Mucosa of descending colon (tissue), 3 donors: ENCODE results near the gene GATD1. TPM values are rescaled to one million over a fixed set of nuclear protein-coding genes. Genes with fewer than 3 reads are reported as not detected.

Experiments used
- ATAC-seq: fragments of 200-7000 bp; cut with Tn5 transposase; one replicate; pipeline ENCODE4 v1.9.1; 2020; ENCODE audit warnings: mild to moderate bottlenecking, moderate library complexity
- DNase-seq, 3 donors: peaks; one replicate each; pipeline ENCODE4 v3.0.0-alpha.2; 2020
- H3K36me3 ChIP-seq: fragments of 200-600 bp; one replicate; pipeline ENCODE4 v1.8.0; 2021; ENCODE audit warnings: low read depth, mild to moderate bottlenecking
- H3K4me1 ChIP-seq: fragments of 200-600 bp; one replicate; pipeline ENCODE4 v1.8.0; 2021; ENCODE audit warnings: low read depth, mild to moderate bottlenecking
- H3K4me3 ChIP-seq: fragments of 200-600 bp; one replicate; pipeline ENCODE4 v1.8.0; 2021; ENCODE audit warnings: mild to moderate bottlenecking
- H3K9me3 ChIP-seq: fragments of 200-600 bp; one replicate; pipeline ENCODE4 v1.8.0; 2021; ENCODE audit warnings: mild to moderate bottlenecking
- intact Hi-C, 2 donors: fragments of 100-400 bp; cut with DNase I in 1 of 2; cut with micrococcal nuclease in 1 of 2; formaldehyde crosslinking; loops; one replicate each; pipeline versions ENCODE4 v1.11.0 to v1.11.1; 2022; cut with DNase I, micrococcal nuclease
- long read RNA-seq, 2 donors: library from polyadenylated mRNA; unstranded; transcript quantifications; one replicate each; pipeline ENCODE4 v2.0.0, GENCODE V29; 2019 to 2021
- total RNA-seq, 3 donors: library from RNA; stranded (reverse); fragmentation: NEBNext Ultra II Directional in 2 of 3; extraction: Animal tissue kit (Norgen Biotek cat#: 25700) in 2 of 3; gene quantifications; one replicate each; pipeline versions ENCODE4 v1.2.1 to v1.2.4, GENCODE V29; 2021 to 2023
- TF ChIP-seq, protein P1 (sequence below): fragments of 200-600 bp; IDR thresholded peaks from one replicate; pipeline ENCODE4 v1.8.0; 2022; ENCODE audit warnings: antibody characterized with exemption, mild to moderate bottlenecking
- donor health status: DM: no; HTN: no; CAD: no; lungs with moderate emphysema.
- donor health status: DM: no; HTN: no; CAD: no.
- donor health status: DM: no; HTN: yes; CAD: no.

The GATD1 gene
- 10 to 100 TPM; 51.9 to 58.8 (median 57.4) TPM for total RNA-seq
- long read RNA-seq, donor 1, partial matches to known transcripts = 1 of 5 reads
- long read RNA-seq, donor 1, other reads (novel, unspliced or antisense) = 4 of 5 reads
- long read RNA-seq, donor 2, full-length matches to known transcripts = 8 of 14 reads
- long read RNA-seq, donor 2, partial matches to known transcripts = 1 of 14 reads
- long read RNA-seq, donor 2, other reads (novel, unspliced or antisense) = 5 of 14 reads

- TF ChIP-seq, protein P1, sequence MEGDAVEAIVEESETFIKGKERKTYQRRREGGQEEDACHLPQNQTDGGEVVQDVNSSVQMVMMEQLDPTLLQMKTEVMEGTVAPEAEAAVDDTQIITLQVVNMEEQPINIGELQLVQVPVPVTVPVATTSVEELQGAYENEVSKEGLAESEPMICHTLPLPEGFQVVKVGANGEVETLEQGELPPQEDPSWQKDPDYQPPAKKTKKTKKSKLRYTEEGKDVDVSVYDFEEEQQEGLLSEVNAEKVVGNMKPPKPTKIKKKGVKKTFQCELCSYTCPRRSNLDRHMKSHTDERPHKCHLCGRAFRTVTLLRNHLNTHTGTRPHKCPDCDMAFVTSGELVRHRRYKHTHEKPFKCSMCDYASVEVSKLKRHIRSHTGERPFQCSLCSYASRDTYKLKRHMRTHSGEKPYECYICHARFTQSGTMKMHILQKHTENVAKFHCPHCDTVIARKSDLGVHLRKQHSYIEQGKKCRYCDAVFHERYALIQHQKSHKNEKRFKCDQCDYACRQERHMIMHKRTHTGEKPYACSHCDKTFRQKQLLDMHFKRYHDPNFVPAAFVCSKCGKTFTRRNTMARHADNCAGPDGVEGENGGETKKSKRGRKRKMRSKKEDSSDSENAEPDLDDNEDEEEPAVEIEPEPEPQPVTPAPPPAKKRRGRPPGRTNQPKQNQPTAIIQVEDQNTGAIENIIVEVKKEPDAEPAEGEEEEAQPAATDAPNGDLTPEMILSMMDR = no peak
- H3K36me3 ChIP-seq = no peaks in the 10 kb centered on the region
- peaks cover 23% of the 10 kb centered on the region for H3K4me1 ChIP-seq
- ATAC-seq (peak; percentile 94), DNase-seq (peak; percentile 94 to 97 (median 95))
- H3K4me3 ChIP-seq = peak within 1 kb of the TSS; percentile 80
- intact Hi-C loops = no loop called here
- no peaks in the 10 kb centered on the region for H3K9me3 ChIP-seq
Measured at GRCh38 chr11:777288-778255, at the start of gene GATD1. Gene GATD1, minus strand, starts transcription at chr11:777487. Its CDS starts 25 bp downstream, at chr11:777462.

- no peaks in the 10 kb centered on the region for H3K36me3 ChIP-seq
- H3K9me3 ChIP-seq = no peaks in the 10 kb centered on the region
- TF ChIP-seq, protein P1 = no peak
- peak in 1 of 3 donors; percentile 76 for DNase-seq
- ATAC-seq = no peak
- H3K4me1 ChIP-seq = peaks cover 66% of the 10 kb centered on the region
- intact Hi-C loops = no loop called here
- peak overlapping the region; percentile 21 for H3K4me3 ChIP-seq
Measured at GRCh38 chr11:826836-827145, 49.5 kb upstream of the GATD1 start.

GRCh38 chr11:826227-826621 lies 48.9 kb upstream of the GATD1 start:
- no peaks in the 10 kb centered on the region for H3K36me3 ChIP-seq
- peaks cover 68% of the 10 kb centered on the region for H3K4me1 ChIP-seq
- ATAC-seq (no peak), DNase-seq (no peak)
- intact Hi-C loops = no loop called here
- H3K4me3 ChIP-seq = no peak overlapping the region
- TF ChIP-seq, protein P1 = no peak
- no peaks in the 10 kb centered on the region for H3K9me3 ChIP-seq

DNA sequence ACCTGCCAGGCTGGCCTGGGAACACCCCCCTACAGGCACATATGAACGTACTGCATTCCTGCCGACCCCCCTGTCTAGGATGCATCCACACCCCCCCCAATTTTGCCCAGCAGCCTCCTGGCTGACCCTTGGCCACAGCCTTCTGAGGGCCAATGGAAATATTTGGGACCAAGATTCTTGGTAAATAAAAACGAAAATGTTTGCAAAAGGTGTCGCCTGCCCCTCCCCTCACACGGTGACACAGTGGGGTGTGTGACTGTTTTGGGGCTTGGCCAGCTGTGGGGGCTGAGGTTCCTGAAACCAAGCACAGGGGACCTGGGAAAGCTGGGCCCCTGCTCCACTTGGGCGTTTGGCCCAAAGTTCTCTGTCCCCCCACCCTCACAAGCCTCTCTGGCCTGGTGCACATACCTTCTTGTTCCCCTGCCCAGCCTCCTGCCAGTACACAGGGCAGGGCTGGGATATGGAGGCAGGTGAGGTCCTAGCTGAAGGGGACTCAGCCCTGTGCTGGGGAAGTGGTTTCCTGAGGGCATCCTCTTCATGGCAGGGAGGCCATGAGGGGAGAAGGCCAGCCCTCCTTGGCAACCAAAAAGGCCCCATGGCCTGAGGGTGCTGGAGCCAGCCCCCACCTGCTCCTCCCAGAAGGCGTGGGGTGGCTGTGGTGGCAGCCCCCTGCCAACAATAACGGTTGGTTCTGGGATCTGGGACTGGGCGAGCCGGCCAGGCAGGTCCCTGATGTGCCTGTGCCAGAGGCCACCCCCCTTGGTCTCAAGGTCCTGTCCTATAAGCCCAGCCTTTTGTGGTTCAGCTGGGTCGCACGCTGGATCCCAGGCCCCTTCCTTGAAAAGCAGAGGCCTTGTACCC lies 48.3 kb upstream of the GATD1 start:
- DNase-seq (peak; percentile 71 to 80 (median 79)), ATAC-seq (peak; percentile 26)
- TF ChIP-seq, protein P1 = no peak
- no peaks in the 10 kb centered on the region for H3K36me3 ChIP-seq
- H3K4me1 ChIP-seq = peaks cover 68% of the 10 kb centered on the region
- no peak overlapping the region for H3K4me3 ChIP-seq
- no peaks in the 10 kb centered on the region for H3K9me3 ChIP-seq
- intact Hi-C loops = no loop called here

DNA sequence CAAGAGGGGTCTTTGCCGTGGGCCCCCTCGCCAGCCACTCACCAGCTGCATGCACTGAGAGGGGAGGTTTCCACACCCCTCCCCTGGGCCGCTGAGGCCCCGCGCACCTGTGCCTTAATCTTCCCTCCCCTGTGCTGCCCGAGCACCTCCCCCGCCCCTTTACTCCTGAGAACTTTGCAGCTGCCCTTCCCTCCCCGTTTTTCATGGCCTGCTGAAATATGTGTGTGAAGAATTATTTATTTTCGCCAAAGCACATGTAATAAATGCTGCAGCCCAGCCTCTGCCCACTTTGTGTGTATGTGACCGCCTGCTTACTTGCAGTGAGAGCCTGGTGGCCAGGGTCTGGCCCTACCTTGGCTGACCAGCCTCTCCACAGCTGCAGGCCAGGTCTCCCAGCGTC lies 47.7 kb upstream of the GATD1 start:
- no peak for ATAC-seq
- Histone ChIP-seq H3K9me3 (no peaks in the 10 kb centered on the region), H3K4me1 (peaks cover 68% of the 10 kb centered on the region), H3K36me3 (no peaks in the 10 kb centered on the region), H3K4me3 (no peak overlapping the region)
- TF ChIP-seq, protein P1 = no peak
- DNase-seq = no peak
- intact Hi-C loops = no loop called here
